B cell (primary cell): ENCODE measurements around the gene TOMM20L. TPM values are rescaled to one million over a fixed set of nuclear protein-coding genes. Genes with fewer than 3 reads are reported as not detected.
"Not testable (repeated sequence)": the region's sequence is repeated elsewhere in the genome, so short reads cannot be mapped to it uniquely, and the experiment has no call there.

Source experiments
- ATAC-seq: fragments of 200-7000 bp; cut with Tn5 transposase; one replicate; pipeline ENCODE4 v1.10.0; 2021; ENCODE audit warnings: low read depth, mild to moderate bottlenecking, moderate number of reproducible peaks, moderate library complexity
- CTCF ChIA-PET: fragments of 350-600 bp; sonication (Branson Sonifier 250); formaldehyde crosslinking; loops from one replicate; lab custom pipeline; 2021; ENCODE audit warnings: antibody characterized with exemption, inconsistent platforms; lab: Charles Lee
- POLR2A ChIA-PET: fragments of 350-600 bp; sonication (Branson Sonifier 250); formaldehyde crosslinking; loops from one replicate; lab custom pipeline; 2021; ENCODE audit warnings: antibody characterized with exemption; lab: Charles Lee
- DNase-seq: peaks from one replicate; pipeline ENCODE4 v3.0.0; 2013
- H2AFZ ChIP-seq: 2 replicates; pipeline ENCODE4 v1.6.1; 2012; ENCODE audit warnings: mild to moderate bottlenecking, low read depth, low read length; ENCODE audit not compliant: insufficient read depth, poor library complexity, severe bottlenecking
- H3K27ac ChIP-seq, 2 donors: 1 replicate in 1 of 2; 2 replicates in 1 of 2; pipeline ENCODE4 v1.5.1; 2012 to 2013; ENCODE audit warnings: low read length in 2 of 2, mild to moderate bottlenecking in 2 of 2, moderate library complexity in 1 of 2
- H3K27me3 ChIP-seq, 4 experiments: fragments of 200-600 bp in 1 of 4; sonication (generic) in 1 of 4; replicated peaks in 1 of 4; 1 replicate in 2 of 4; 2 replicates in 2 of 4; pipeline versions ENCODE4 v1.6.1 to v1.7.0; 2013 to 2016; ENCODE audit warnings: low read length in 3 of 4, mild to moderate bottlenecking in 2 of 4, mixed read lengths in 1 of 4, moderate library complexity in 1 of 4; ENCODE audit not compliant: insufficient read depth in 4 of 4, control insufficient read depth in 3 of 4; ENCODE audit errors: control extremely low read depth in 1 of 4
- H3K36me3 ChIP-seq, 2 experiments: replicated peaks in 1 of 2; 1 replicate in 1 of 2; 2 replicates in 1 of 2; pipeline versions ENCODE4 v1.6.1 to v1.7.1; 2013; ENCODE audit warnings: low read length in 1 of 2; ENCODE audit not compliant: insufficient read depth in 2 of 2, control insufficient read depth in 1 of 2; ENCODE audit errors: control extremely low read depth in 1 of 2, extremely low read depth in 1 of 2
- H3K4me1 ChIP-seq, 2 donors: fragments of 200-600 bp in 1 of 2; sonication (generic) in 1 of 2; 1 replicate in 1 of 2; 2 replicates in 1 of 2; pipeline versions ENCODE4 v1.5.1 to v1.6.1; 2013 to 2017; ENCODE audit warnings: low read length in 2 of 2; ENCODE audit not compliant: control insufficient read depth in 2 of 2, insufficient read depth in 2 of 2
- H3K4me2 ChIP-seq: replicated peaks from 2 replicates; pipeline ENCODE3; 2012; ENCODE audit warnings: mild to moderate bottlenecking, low read depth, low read length; ENCODE audit not compliant: poor library complexity, severe bottlenecking
- H3K4me3 ChIP-seq, 5 experiments: fragments of 200-600 bp in 1 of 5; sonication (generic) in 1 of 5; 1 replicate in 3 of 5; 2 replicates in 2 of 5; pipeline versions ENCODE4 v1.5.1 to v1.7.0; 2011 to 2016; ENCODE audit warnings: low read length in 4 of 5, mild to moderate bottlenecking in 4 of 5, low read depth in 2 of 5, control low read depth in 1 of 5, moderate library complexity in 1 of 5; ENCODE audit not compliant: insufficient read depth in 1 of 5; ENCODE audit errors: control extremely low read depth in 1 of 5, extremely low read depth in 1 of 5
- H3K79me2 ChIP-seq: fragments of 200-600 bp; sonication (generic); one replicate; pipeline ENCODE4 v1.6.0; 2016; ENCODE audit warnings: low read length; ENCODE audit not compliant: control insufficient read depth, insufficient read depth
- H3K9ac ChIP-seq: fragments of 200-600 bp; sonication (generic); 2 replicates; pipeline ENCODE4 v1.6.1; 2017; ENCODE audit warnings: mild to moderate bottlenecking, low read length, moderate library complexity
- H3K9me3 ChIP-seq, 3 donors: one replicate each; pipeline versions ENCODE4 v1.6.1 to v1.7.1; 2013; ENCODE audit warnings: low read length in 2 of 3; ENCODE audit not compliant: control insufficient read depth in 2 of 3, insufficient read depth in 1 of 3; ENCODE audit errors: control extremely low read depth in 1 of 3
- H4K20me1 ChIP-seq: 2 replicates; pipeline ENCODE4 v1.6.0; 2012; ENCODE audit warnings: mild to moderate bottlenecking, low read length; ENCODE audit not compliant: insufficient read depth, control insufficient read depth, poor library complexity, severe bottlenecking
- H3K27ac Mint-ChIP-seq: one replicate; pipeline ENCODE4 v1.8.0; 2021; ENCODE audit warnings: mixed read lengths
- H3K27me3 Mint-ChIP-seq: one replicate; pipeline ENCODE4 v1.8.0; 2021; ENCODE audit warnings: mixed read lengths
- H3K4me1 Mint-ChIP-seq: one replicate; pipeline ENCODE4 v1.8.0; 2021; ENCODE audit warnings: mixed read lengths
- H3K4me3 Mint-ChIP-seq: one replicate; pipeline ENCODE4 v1.8.0; 2021; ENCODE audit warnings: mixed read lengths
- H3K9me3 Mint-ChIP-seq: one replicate; pipeline ENCODE4 v1.8.0; 2022; ENCODE audit warnings: mixed read lengths; ENCODE audit not compliant: insufficient read depth
- CTCF ChIP-seq: fragments of 200-600 bp; IDR thresholded peaks from one replicate; pipeline ENCODE4 v1.8.0; 2022; ENCODE audit warnings: antibody characterized with exemption, mild to moderate bottlenecking
- EZH2 ChIP-seq: IDR thresholded peaks from 2 replicates; pipeline ENCODE4 v1.6.1; 2012; ENCODE audit warnings: borderline replicate concordance, low read depth, mild to moderate bottlenecking, moderate library complexity, low read length; ENCODE audit not compliant: insufficient read depth, poor library complexity, severe bottlenecking
- WGBS: methylation state at CpG from one replicate; pipeline ENCODE4 v1.1.5; 2013; ENCODE audit warnings: missing lambda C conversion rate; ENCODE audit not compliant: insufficient coverage; 5-methylcytosine and 5-hydroxymethylcytosine counted together
- intact Hi-C: fragments of 100-400 bp; cut with micrococcal nuclease; formaldehyde crosslinking; loops from one replicate; pipeline ENCODE4 v1.10.0; 2022
- polyA plus RNA-seq: library from polyadenylated mRNA; depleted of rRNA; stranded (reverse); fragments of >200 nt; gene quantifications from 2 replicates; pipeline ENCODE4 v1.2.3, GENCODE V29; 2012
- total RNA-seq, 2 donors: library from RNA; stranded (reverse); fragments of 120-200 nt in 1 of 2; gene quantifications; 1 replicate in 1 of 2; 2 replicates in 1 of 2; pipeline versions ENCODE4 v1.2.3 to v1.2.4, GENCODE V29; 2013 to 2022

Gene TOMM20L
- total and polyA plus RNA-seq, 2 donors (not counting 1 experiment from before 2014, with no cell fraction given): 1.3 TPM; not detected in 1

DNA sequence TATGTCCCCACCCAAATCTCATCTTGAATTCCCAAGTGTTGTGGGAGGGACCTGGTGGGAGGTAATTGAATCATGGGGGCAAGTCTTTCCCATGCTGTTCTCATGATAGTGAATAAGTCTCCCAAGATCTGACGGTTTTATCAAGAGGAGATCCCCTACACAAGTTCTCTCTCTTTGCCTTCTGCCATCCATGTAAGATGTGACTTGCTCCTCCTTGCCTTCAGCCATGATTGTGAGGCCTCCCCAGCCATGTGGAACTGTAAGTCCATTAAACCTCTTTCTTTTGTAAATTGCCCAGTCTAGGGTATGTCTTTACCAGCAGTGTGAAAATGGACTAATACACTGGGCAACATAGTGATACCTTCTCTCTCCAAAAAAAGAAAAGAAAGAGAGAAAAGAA is 21.2 kb downstream of the TOMM20L start:
- H3K36me3 ChIP-seq: peaks cover 6 to 41% of the 10 kb centered on the region in 2 experiments
- H2AFZ ChIP-seq, H3K27ac ChIP-seq, H3K9ac ChIP-seq, H3K4me3 Mint-ChIP-seq, DNase-seq, ATAC-seq, POLR2A ChIA-PET, H3K27me3 ChIP-seq, H3K9me3 ChIP-seq, H3K4me1 ChIP-seq, H3K4me3 ChIP-seq, H3K27ac Mint-ChIP-seq, intact Hi-C loops, H3K4me2 ChIP-seq, H4K20me1 ChIP-seq, H3K27me3 Mint-ChIP-seq, H3K9me3 Mint-ChIP-seq, CTCF ChIA-PET: not testable (repeated sequence)
- peaks cover 35% of the 10 kb centered on the region for H3K79me2 ChIP-seq
- 89% methylated on average over 1 of the region's 1 CpG for WGBS
- peaks cover 16% of the 10 kb centered on the region for H3K4me1 Mint-ChIP-seq

DNA sequence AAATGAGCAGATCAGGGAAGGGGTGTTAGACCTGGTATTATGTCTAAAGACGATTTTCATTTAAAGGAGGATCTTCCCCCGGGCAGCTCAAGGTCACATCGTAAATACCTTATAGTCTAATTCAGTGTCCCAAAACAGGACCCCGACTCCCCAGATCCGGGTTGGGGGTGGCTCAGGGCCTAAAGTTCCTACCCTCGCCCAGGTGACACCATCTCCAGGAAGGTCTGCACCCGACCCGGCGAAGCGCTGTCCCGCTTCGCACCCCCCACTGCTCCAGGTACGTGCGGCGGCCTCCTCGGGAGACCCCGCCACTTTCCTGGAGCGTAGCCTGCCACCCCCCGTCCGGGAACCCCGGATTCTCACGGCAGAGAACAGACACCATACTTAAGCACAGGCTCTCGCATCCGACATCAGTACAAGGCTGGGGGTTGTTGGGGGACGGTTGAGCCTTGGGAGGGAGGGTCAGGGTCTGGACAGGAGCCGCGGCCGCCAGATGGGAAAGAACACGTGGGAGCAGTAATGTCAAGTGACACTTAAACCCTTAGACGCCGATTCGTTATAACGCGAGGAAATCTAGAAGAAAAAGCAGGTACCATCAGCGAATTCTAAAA is 31.0 kb downstream of the TOMM20L start:
- TF ChIP-seq EZH2: no peak
- TF ChIP-seq CTCF: no peak
- no peaks in the 10 kb centered on the region for H3K9me3 Mint-ChIP-seq
- intact Hi-C loops: loop anchor here (1.0 to 10.0 kb wide), 7 partner anchors 30 to 1852 kb away; partner anchors contain the start of genes ACTR10, ARID4A, JKAMP and L3HYPDH
- peak; percentile 41 for ATAC-seq
- CTCF ChIA-PET: interaction anchor here (0.9 to 2.1 kb wide), 2 partner anchors 26 to 31 kb away, joined by 5 to 15 read pairs; partner anchors contain the start of gene TOMM20L
- H3K9me3 ChIP-seq: no peaks in the 10 kb centered on the region
- peak overlapping the region; percentile 96 to 98 for H3K27ac ChIP-seq
- H3K4me3 ChIP-seq: peak overlapping the region; percentile 74 to 99 (median 96)
- H4K20me1 ChIP-seq: no peaks in the 10 kb centered on the region
- peak overlapping the region; percentile 95 for H3K27ac Mint-ChIP-seq
- H3K4me1 Mint-ChIP-seq: peaks cover 39% of the 10 kb centered on the region
- no peaks in the 10 kb centered on the region for H3K27me3 ChIP-seq
- peak overlapping the region; percentile 100 for H2AFZ ChIP-seq
- peak overlapping the region; percentile 100 for H3K9ac ChIP-seq
- peaks cover 41% of the 10 kb centered on the region for H3K79me2 ChIP-seq
- 0% methylated on average over 33 of the region's 35 CpGs for WGBS
- H3K27me3 Mint-ChIP-seq: no peaks in the 10 kb centered on the region
- peaks cover 0 to 4% of the 10 kb centered on the region in 2 experiments for H3K36me3 ChIP-seq
- H3K4me3 Mint-ChIP-seq: peak overlapping the region; percentile 89
- peak overlapping the region; percentile 97 for H3K4me2 ChIP-seq
- no peak for DNase-seq
- POLR2A ChIA-PET: interaction anchor here (1.3 to 2.5 kb wide), 2 partner anchors 31 to 128 kb away, joined by 4 to 23 read pairs; partner anchors contain the start of genes ARID4A and TOMM20L
- H3K4me1 ChIP-seq: peaks cover 15 to 19% of the 10 kb centered on the region in 2 donors
